22Rv1 (cell line): ENCODE measurements around the gene USP44.

Source experiments
- CTCF ChIP-seq: fragments of 450-650 bp; IDR thresholded peaks from 2 replicates; pipeline ENCODE4 v1.5.1; 2017; ENCODE audit warnings: mild to moderate bottlenecking
- ZFX ChIP-seq: fragments of 450-650 bp; IDR thresholded peaks from 2 replicates; pipeline ENCODE4 v1.6.1; 2017; ENCODE audit warnings: antibody characterized with exemption, borderline replicate concordance

GRCh38 chr12:95594136-95594535 lies 42.9 kb upstream of the USP44 start:
- TF ChIP-seq CTCF: no peak
- TF ChIP-seq ZFX: no peak
